NCI-H1436 treated with DMSO at 0.1 percent for 48 hours (cell line): ENCODE measurements around the gene DHX40.
"Not testable (repeated sequence)": the region's sequence is repeated elsewhere in the genome, so short reads cannot be mapped to it uniquely, and the experiment has no call there.

ENCODE experiments used
- DNase-seq: peaks from one replicate; lab custom pipeline; 2025; lab: John Stamatoyannopoulos, UW

The DHX40 gene

GRCh38 chr17:59631276-59631675, 65.9 kb downstream of the DHX40 start:
- DNase-seq, result no peak

GRCh38 chr17:59632398-59632797, 67.0 kb downstream of the DHX40 start:
- DNase-seq, result no peak

- no peak for DNase-seq
Observed at GRCh38 chr17:59633658-59634359, 68.4 kb downstream of the DHX40 start.

- no peak for DNase-seq
Observed at GRCh38 chr17:59634632-59635541, 69.5 kb downstream of the DHX40 start.

- no peak for DNase-seq
Observed at GRCh38 chr17:59637611-59638310, 72.4 kb downstream of the DHX40 start.

- no peak for DNase-seq
Observed at GRCh38 chr17:59638553-59638952, 73.1 kb downstream of the DHX40 start.

- DNase-seq, result no peak
Observed at GRCh38 chr17:59641799-59642484, 76.5 kb downstream of the DHX40 start.

- no peak for DNase-seq
Observed at GRCh38 chr17:59642565-59642964, 77.2 kb downstream of the DHX40 start.

GRCh38 chr17:59643159-59644140, 78.0 kb downstream of the DHX40 start:
- no peak for DNase-seq

- DNase-seq, result no peak
Observed at GRCh38 chr17:59647288-59647687, 81.9 kb downstream of the DHX40 start.

- no peak for DNase-seq
Observed at GRCh38 chr17:59649886-59650285, 84.5 kb downstream of the DHX40 start.

GRCh38 chr17:59650642-59651041, 85.2 kb downstream of the DHX40 start:
- no peak for DNase-seq

GRCh38 chr17:59651346-59651745, 85.9 kb downstream of the DHX40 start:
- DNase-seq, result no peak

- DNase-seq, result no peak
Observed at GRCh38 chr17:59652119-59652518, 86.7 kb downstream of the DHX40 start.

GRCh38 chr17:59656624-59657023, 91.2 kb downstream of the DHX40 start:
- not testable (repeated sequence) for DNase-seq
